Suppressor macrophage treated with lipopolysaccharide for 4 hours (primary cell): Measurements from ENCODE around the gene ITCH.
"Not testable (repeated sequence)": the region's sequence is repeated elsewhere in the genome, so short reads cannot be mapped to it uniquely, and the experiment has no call there.

Source experiments
- DNase-seq: peaks from one replicate; pipeline ENCODE4 v3.0.0-alpha.2; 2020

Gene ITCH

GRCh38 chr20:34363062-34363464, at the start of gene ITCH:
ITCH (plus strand) TSS chr20:34363273; CDS start chr20:34393812, 30,539 bp downstream.
- DNase-seq: peak; percentile 97

DNA sequence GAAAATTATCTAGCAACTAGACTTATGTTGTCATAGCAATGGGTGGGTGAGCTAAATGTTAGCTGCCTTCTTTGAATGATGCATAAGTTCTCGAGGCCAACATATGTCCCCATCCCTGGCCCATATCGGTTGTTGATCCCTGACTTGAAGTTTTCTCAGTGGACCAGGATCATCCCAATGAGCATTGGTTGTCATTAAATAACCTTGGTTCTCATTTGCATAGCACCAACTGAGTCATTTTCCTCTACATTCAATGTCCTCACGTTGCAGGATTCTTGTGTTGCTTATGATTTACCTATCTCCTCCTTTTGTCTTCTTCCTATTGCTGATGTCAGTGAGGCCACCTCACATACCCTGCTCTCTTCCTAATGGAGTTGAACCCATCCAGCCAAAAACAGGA, 47.8 kb upstream of the ITCH start:
- no peak for DNase-seq

GRCh38 chr20:34316196-34316814, 46.8 kb upstream of the ITCH start:
- peak; percentile 59 for DNase-seq

DNA sequence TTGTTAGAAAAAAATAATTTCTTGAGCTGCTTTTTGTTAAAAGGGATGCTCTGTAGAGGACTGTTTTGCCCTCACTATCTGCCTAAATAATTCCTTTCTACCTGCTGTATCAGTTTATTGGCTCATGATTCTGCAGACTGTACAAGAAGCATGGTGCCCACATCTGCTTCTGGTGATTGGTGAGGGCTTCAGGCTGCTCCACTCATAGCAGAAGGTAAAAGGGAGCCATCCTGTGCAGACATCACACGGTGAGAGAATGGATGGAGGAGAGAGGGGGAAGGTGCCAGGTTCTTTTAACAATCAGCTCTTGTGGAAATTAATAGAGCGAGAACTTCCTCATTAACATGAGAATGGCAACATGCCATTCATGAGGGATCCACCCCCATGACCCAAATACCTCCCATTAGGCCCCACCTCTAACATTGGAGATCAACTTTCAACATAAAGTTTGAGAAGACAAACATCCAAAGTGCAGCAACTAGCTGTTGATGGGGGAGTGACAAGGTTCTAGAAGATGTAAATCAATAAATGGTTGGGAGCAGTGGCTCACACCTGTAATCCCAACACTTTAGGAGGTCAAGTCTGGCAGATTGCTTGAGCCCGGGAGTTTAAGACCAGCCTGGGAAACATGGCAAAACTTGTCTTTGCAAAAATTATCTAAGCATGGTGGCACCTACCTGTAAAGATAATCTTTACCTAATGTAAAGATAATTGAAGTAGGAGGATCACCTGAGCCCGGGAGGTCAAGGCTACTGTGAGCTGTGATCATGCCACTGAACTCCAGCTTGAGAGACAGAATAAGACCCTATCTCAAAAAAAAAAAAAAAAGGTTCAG, 44.2 kb upstream of the ITCH start:
- no peak for DNase-seq

- DNase-seq: no peak
Measured at GRCh38 chr20:34320861-34321260, 42.2 kb upstream of the ITCH start.

DNA sequence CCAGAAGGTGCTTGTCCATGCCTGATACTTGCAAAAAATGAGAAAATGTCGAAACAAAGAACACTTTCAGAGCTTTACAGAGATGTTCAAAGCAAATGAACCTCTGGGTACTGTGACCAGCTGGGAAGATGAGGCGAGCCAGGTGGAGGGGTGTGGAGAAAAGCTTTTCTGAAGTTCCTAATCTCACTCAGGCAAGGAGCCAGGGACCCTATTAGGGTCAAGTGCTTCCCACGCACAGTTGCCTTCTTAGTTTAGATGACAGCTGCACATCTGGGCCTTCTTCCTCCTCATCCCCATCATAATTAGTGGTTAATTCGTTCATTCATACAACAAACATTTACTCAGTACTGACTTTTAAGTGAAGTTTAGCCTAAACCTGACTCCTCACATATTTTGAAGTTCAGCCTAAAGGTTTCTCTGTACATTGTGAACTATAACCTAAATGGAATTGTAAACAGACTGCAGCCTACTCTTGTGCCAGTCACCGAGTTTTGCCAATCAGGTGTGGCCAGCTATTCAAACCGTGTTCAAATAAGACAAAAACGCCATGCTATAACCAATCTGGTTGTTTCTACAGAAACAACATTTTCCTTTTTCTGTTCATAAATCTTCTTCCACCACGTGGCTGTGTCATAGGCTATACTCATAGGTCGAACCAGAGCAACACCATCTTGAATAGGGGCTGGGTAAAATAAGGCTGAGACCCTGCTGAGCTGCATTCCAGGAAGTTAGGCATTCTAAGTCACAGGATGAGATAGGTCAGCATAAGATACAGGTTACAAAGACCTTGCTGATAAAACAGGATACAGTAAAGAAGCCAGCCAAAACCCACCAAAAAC, 40.6 kb upstream of the ITCH start:
- DNase-seq: no peak

GRCh38 chr20:34324541-34324940, 38.5 kb upstream of the ITCH start:
- DNase-seq: no peak

GRCh38 chr20:34328207-34328606, 34.9 kb upstream of the ITCH start:
- not testable (repeated sequence) for DNase-seq

GRCh38 chr20:34328928-34329677, 34.0 kb upstream of the ITCH start:
- DNase-seq: no peak

DNA sequence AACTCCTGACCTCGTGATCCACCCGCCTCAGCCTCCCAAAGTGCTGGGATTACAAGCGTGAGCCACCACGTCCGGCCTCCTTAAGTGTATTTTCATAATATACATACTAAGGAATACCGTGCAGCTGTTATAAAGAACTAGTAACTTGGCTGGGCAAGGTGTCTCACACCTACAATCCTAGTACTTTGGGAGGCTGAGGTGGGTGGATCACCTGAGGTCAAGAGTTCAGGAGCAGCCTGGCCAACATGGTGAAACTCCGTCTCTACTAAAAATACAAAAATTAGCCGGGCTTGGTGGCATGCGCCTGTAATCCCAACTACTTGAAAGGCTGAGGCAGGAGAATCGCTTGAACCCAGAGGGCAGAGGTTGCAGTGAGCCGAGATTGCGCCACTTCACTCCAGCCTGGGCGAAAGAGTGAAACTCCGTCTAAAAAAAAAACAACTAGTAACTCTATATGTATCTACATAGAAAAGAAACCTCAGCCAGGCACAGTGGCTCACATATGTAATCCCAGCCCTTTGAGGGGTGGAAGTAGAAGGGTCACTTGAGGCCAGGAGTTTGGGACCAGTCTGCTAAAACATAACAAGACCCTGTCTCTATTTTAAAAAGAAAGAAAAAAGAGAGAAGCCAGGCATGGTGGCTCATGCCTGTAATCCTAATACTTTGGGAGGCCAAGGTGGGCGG, 32.1 kb upstream of the ITCH start:
- not testable (repeated sequence) for DNase-seq

GRCh38 chr20:34331838-34332237, 31.2 kb upstream of the ITCH start:
- no peak for DNase-seq

GRCh38 chr20:34332262-34332920, 30.7 kb upstream of the ITCH start:
- DNase-seq: no peak

- no peak for DNase-seq
Measured at GRCh38 chr20:34333786-34334185, 29.3 kb upstream of the ITCH start.

- DNase-seq: no peak
Measured at GRCh38 chr20:34334654-34335407, 28.2 kb upstream of the ITCH start.

GRCh38 chr20:34337544-34337943, 25.5 kb upstream of the ITCH start:
- DNase-seq: no peak

DNA sequence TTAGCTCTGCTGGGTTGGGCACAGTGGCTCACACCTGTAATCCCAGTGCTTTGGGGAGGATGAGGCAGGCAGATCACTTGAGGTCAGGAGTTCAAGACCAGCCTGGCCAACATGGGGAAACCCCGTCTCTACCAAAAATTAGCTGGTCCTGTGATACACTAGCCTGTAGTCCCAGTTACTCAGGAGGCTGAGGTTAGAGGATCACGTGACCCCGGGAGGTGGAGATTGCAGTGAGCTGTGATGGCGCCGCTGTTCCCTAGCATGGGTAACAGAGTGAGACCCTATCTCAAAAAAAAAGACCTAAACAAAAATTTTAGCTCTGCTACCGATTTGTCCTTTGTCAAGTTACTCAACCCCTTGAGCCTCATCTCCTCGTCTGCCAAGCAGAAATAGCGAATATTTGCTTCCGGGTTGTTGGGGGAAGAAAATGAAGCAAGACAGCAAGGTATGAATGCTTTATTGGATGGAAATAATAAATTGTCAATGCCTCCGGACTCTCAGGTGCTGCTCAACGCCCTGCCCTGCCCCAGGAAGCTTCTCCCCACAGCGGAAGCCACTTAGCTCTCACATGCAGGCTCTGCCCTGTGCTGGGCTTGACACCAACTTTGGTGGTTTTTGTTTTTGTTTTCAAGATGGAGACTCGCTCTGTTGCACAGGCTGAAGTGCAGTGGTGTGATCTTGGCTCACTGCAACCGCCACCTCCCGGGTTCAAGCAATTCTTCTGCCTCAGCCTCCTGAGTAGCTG, 24.9 kb upstream of the ITCH start:
- no peak for DNase-seq

DNA sequence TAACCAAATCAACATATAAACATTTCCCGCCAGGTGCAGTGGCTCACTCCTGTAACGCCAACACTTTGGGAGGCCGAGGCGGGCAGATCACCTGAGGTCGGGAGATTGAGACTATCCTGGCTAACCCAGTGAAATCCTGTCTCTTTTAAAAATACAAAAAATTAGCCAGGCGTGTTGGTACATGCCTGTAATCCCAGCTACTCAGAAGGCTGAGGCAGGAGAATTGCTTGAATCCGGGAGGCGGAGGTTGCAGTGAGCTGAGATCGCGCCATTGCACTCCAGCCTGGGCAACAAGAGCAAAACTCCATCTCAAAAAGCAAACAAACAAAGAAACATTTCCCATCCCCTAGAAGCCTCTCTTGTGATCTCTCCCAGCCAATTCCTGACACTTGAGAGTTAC, 22.3 kb upstream of the ITCH start:
- DNase-seq: not testable (repeated sequence)

DNA sequence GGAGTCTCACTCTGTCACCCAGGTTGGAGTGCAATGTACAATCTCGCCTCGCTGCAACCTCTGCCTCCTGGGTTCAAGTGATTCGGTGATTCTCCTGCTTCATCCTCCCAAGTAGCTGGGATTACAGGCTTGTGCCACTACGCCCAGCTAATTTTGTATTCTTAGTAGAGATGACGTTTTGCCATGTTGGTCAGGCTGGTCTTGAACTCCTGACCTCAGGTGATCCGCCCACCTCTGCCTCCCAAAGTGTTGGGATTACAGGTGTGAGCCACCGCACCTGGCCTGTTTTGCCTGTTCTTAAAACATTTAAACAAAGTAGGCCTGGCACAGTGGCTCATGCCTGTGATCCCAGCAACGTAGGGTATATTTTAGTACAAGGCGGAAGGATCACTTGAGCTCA, 21.9 kb upstream of the ITCH start:
- not testable (repeated sequence) for DNase-seq

GRCh38 chr20:34343458-34344211, 19.4 kb upstream of the ITCH start:
- DNase-seq: no peak
